Measurements from ENCODE around the gene DNM3.
A peak's percentile ranks its signal among the peaks of the same experiment; 100 is the strongest.

DNM3 gene

DNA sequence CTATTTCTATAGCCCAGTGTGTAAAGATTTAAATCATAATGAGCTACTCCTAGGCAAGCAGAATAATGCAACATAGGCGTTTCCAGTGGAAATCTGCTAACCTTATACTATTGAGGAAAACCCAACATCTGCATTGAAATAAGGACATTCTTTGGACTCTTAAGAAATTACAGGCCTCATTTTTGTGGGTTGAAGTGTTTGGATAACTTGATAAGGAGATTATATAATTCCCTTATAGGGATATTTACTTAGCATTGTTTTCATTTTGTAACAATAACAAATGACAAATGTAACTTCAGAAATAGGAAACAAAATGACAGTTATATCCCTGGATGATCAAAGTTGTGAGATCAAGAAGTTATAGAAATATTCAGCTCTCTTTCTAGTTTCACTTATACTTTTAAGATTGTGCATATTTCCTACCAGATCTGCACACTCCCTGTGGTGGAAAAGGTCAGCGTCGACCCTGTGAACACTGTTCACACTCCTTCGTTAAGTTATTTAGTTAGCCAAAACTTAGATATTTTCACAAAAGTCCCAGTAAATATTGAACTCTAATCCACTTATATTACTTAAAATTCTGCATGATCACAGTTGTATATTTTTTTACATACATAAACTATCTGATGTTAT is 294.8 kb downstream of the DNM3 start:
- CTCF ChIA-PET = interaction anchor here (0.7 kb wide), 1 partner anchor 12 kb away, joined by 3 read pairs; no protein-coding TSS in a partner anchor
- Histone ChIP-seq H3K27ac (ENCODE audit: extremely low read depth, low read depth, low read length) (no peak overlapping the region), H3K9me3 (ENCODE audit: control insufficient read depth, insufficient read depth, low read depth, low read length) (no peaks in the 10 kb centered on the region), H3K4me1 (ENCODE audit: control insufficient read depth, insufficient read depth, low read length) (peaks cover 6% of the 10 kb centered on the region; the same call in 1 of the 2 replicates), H3K4me3 (ENCODE audit: low read depth, low read length) (no peak overlapping the region), H3K36me3 (ENCODE audit: control insufficient read depth in 2 of 2, insufficient read depth in 1 of 2, low read length in 2 of 2) (no peaks in the 10 kb centered on the region)
- no peak for TF ChIP-seq ZNF585B (tag by site-specific recombination; IDR thresholded peaks at IDR 0.05)
- TF ChIP-seq, protein P1, sequence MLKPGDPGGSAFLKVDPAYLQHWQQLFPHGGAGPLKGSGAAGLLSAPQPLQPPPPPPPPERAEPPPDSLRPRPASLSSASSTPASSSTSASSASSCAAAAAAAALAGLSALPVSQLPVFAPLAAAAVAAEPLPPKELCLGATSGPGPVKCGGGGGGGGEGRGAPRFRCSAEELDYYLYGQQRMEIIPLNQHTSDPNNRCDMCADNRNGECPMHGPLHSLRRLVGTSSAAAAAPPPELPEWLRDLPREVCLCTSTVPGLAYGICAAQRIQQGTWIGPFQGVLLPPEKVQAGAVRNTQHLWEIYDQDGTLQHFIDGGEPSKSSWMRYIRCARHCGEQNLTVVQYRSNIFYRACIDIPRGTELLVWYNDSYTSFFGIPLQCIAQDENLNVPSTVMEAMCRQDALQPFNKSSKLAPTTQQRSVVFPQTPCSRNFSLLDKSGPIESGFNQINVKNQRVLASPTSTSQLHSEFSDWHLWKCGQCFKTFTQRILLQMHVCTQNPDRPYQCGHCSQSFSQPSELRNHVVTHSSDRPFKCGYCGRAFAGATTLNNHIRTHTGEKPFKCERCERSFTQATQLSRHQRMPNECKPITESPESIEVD (tag by site-specific recombination; IDR thresholded peaks at IDR 0.05) = peak; percentile 70
- POLR2A ChIA-PET = interaction anchor here (0.6 kb wide), 1 partner anchor 279 kb away, joined by 4 read pairs; no protein-coding TSS in a partner anchor

DNA sequence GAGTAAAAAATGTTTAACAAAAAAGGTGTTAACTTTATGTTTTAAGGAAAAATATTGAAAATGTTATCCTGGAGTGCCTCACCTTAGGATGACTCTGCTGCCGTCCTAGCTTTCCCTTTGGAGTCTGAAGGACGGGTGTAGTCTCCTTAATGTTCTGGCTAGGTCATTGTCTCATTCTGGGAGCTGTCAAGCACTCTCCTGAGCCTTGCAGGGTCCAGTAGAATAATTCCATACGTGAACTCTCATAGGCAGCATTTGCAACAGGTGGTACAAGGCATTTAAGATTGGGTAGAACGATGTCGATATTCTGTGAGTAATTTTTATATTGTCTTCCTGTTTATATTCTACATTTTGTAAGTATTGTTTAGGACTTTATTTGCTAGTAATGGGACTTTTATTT is 295.6 kb downstream of the DNM3 start:
- POLR2A ChIA-PET = interaction anchor here (0.6 kb wide), 1 partner anchor 278 kb away, joined by 4 read pairs; no protein-coding TSS in a partner anchor
- no peak for TF ChIP-seq ZNF335 (tag by site-specific recombination; conservative IDR thresholded peaks at IDR 0.05)
- peak; percentile 60 for TF ChIP-seq SCRT2 (tag by site-specific recombination; IDR thresholded peaks at IDR 0.05)
- TF ChIP-seq SCRT1 (tag by site-specific recombination; IDR thresholded peaks at IDR 0.05; ENCODE audit: borderline replicate concordance) = peak; percentile 35; the same call in 1 of the 2 replicates
- no peak overlapping the region for H3K27ac ChIP-seq (ENCODE audit: extremely low read depth, low read depth, low read length)
- no peaks in the 10 kb centered on the region for H3K36me3 ChIP-seq (ENCODE audit: control insufficient read depth in 2 of 2, insufficient read depth in 1 of 2, low read length in 2 of 2)
- no peaks in the 10 kb centered on the region for H3K9me3 ChIP-seq (ENCODE audit: control insufficient read depth, insufficient read depth, low read depth, low read length)
- CTCF ChIA-PET = no interaction called here
- H3K4me1 ChIP-seq (ENCODE audit: control insufficient read depth, insufficient read depth, low read length) = peaks cover 6% of the 10 kb centered on the region; the same call in 1 of the 2 replicates
- H3K4me3 ChIP-seq (ENCODE audit: low read depth, low read length) = no peak overlapping the region

DNA sequence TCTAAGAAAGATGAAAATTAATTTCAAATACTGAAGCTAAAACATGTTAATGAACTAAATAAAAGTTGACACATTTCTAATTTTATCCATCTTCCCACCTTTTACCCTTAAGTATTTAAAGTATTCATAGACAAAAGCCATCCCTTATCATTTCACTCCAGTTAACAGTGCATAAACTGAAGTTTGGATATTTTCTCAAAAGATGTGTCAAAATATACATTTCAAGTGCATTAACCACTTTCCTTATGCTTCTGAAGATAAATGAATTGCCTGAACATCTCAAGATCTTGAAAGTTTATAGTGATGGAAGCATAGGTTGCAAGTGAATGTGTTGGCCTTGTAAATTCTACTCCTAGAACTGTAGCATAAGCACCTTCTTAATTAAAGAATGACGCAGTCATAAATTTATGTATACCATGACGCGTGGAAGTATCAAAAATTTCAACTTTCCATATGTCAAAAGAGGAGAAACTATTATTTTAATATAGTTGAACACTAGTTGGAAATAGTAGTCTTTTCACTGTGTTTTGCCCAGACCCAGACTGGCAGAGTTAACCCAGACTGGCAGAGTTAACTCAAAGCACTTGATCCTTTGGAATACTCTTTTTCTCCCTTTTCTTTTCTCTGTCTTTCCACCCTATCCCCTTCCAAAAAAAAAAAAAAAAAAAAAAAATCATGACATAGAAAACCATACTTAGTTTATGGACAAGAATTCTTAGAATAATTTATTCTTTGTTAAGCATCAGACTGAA is 296.6 kb downstream of the DNM3 start:
- ChIA-PET POLR2A (no interaction called here), CTCF (no interaction called here)

DNA sequence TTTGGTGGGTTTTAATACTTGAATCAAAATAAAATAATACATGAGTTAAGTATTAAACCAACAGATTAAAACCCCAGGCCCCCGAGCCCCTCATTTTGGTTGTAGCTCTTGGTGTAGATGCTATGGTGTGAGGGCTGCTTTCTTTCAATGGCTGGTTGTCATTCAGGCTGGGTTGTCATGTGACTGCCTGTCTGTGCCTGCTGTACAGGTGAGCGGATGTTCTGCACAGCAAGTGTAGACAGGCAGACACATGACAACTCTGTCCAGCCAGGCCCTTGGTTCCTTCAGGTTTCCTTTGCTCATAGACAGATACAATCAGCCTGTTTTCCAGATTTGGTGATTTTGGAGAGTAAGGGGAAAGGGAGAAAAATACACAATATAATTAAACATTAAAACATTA is 297.3 kb downstream of the DNM3 start:
- Histone ChIP-seq H3K27ac (ENCODE audit: extremely low read depth, low read depth, low read length) (no peak overlapping the region), H3K4me3 (ENCODE audit: low read depth, low read length) (no peak overlapping the region), H3K36me3 (ENCODE audit: control insufficient read depth in 2 of 2, insufficient read depth in 1 of 2, low read length in 2 of 2) (no peaks in the 10 kb centered on the region), H3K4me1 (ENCODE audit: control insufficient read depth, insufficient read depth, low read length) (peaks cover 6% of the 10 kb centered on the region; the same call in 1 of the 2 replicates), H3K9me3 (ENCODE audit: control insufficient read depth, insufficient read depth, low read depth, low read length) (no peaks in the 10 kb centered on the region)
- POLR2A ChIA-PET = no interaction called here
- CTCF ChIA-PET = no interaction called here
- TF ChIP-seq KLF1 (tag by site-specific recombination; IDR thresholded peaks at IDR 0.05) (no peak), ZNF585B (tag by site-specific recombination; IDR thresholded peaks at IDR 0.05) (no peak), IKZF3 (tag by site-specific recombination; IDR thresholded peaks at IDR 0.05) (no peak), ZNF777 (tag by site-specific recombination; IDR thresholded peaks at IDR 0.05; ENCODE audit: borderline replicate concordance) (no peak), KLF9 (tag by site-specific recombination; IDR thresholded peaks at IDR 0.05; ENCODE audit: low read depth) (no peak), ZNF560 (tag by site-specific recombination; IDR thresholded peaks at IDR 0.05; ENCODE audit: borderline replicate concordance) (no peak), ZIC2 (tag by site-specific recombination; IDR thresholded peaks at IDR 0.05) (no peak), REPIN1 (tag by site-specific recombination; IDR thresholded peaks at IDR 0.05; ENCODE audit: low read depth) (no peak), ZNF214 (tag by site-specific recombination; IDR thresholded peaks at IDR 0.05; ENCODE audit: borderline replicate concordance) (no peak), SP7 (tag by site-specific recombination; IDR thresholded peaks at IDR 0.05) (no peak), KLF10 (tag by site-specific recombination; IDR thresholded peaks at IDR 0.05) (no peak), ZNF366 (tag by site-specific recombination; conservative IDR thresholded peaks at IDR 0.05) (no peak)

More for the DNA sequence above, 296.6 kb downstream of the DNM3 start:
- no peak for TF ChIP-seq ZNF621 (tag by site-specific recombination; IDR thresholded peaks at IDR 0.05)
- TF ChIP-seq ZNF660 (tag by site-specific recombination; IDR thresholded peaks at IDR 0.05) = no peak
- no peak for TF ChIP-seq ZNF174 (tag by site-specific recombination; IDR thresholded peaks at IDR 0.05)
- no peak for TF ChIP-seq ZNF426 (tag by site-specific recombination; IDR thresholded peaks at IDR 0.05)
- TF ChIP-seq MZF1 (tag by site-specific recombination; IDR thresholded peaks at IDR 0.05; ENCODE audit: borderline replicate concordance) = no peak
- TF ChIP-seq, protein P2, sequence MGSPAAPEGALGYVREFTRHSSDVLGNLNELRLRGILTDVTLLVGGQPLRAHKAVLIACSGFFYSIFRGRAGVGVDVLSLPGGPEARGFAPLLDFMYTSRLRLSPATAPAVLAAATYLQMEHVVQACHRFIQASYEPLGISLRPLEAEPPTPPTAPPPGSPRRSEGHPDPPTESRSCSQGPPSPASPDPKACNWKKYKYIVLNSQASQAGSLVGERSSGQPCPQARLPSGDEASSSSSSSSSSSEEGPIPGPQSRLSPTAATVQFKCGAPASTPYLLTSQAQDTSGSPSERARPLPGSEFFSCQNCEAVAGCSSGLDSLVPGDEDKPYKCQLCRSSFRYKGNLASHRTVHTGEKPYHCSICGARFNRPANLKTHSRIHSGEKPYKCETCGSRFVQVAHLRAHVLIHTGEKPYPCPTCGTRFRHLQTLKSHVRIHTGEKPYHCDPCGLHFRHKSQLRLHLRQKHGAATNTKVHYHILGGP (tag by site-specific recombination; IDR thresholded peaks at IDR 0.05) = no peak
- TF ChIP-seq ZNF140 (tag by site-specific recombination; IDR thresholded peaks at IDR 0.05) = no peak
- no peak for TF ChIP-seq ZNF561 (tag by site-specific recombination; IDR thresholded peaks at IDR 0.05; ENCODE audit: borderline replicate concordance)
- no peak for TF ChIP-seq ZNF76 (tag by site-specific recombination; IDR thresholded peaks at IDR 0.05; ENCODE audit: borderline replicate concordance, low read depth)
- TF ChIP-seq, protein P3, sequence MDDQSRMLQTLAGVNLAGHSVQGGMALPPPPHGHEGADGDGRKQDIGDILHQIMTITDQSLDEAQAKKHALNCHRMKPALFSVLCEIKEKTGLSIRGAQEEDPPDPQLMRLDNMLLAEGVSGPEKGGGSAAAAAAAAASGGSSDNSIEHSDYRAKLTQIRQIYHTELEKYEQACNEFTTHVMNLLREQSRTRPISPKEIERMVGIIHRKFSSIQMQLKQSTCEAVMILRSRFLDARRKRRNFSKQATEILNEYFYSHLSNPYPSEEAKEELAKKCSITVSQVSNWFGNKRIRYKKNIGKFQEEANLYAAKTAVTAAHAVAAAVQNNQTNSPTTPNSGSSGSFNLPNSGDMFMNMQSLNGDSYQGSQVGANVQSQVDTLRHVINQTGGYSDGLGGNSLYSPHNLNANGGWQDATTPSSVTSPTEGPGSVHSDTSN (CRISPR knock-in tag; IDR thresholded peaks at IDR 0.05) = no peak
- no peak for TF ChIP-seq ZNF114 (tag by site-specific recombination; IDR thresholded peaks at IDR 0.05)
- TF ChIP-seq ZNF266 (tag by site-specific recombination; IDR thresholded peaks at IDR 0.05; ENCODE audit: low read depth) = no peak
- no peak overlapping the region; the same call in 1 of the 2 replicates for H3K27ac ChIP-seq (ENCODE audit: extremely low read depth, low read depth, low read length)
- peaks cover 6% of the 10 kb centered on the region; the same call in 1 of the 2 replicates for H3K4me1 ChIP-seq (ENCODE audit: control insufficient read depth, insufficient read depth, low read length)
- H3K4me3 ChIP-seq (ENCODE audit: low read depth, low read length) = no peak overlapping the region
- no peaks in the 10 kb centered on the region for H3K36me3 ChIP-seq (ENCODE audit: control insufficient read depth in 2 of 2, insufficient read depth in 1 of 2, low read length in 2 of 2)
- no peaks in the 10 kb centered on the region for H3K9me3 ChIP-seq (ENCODE audit: control insufficient read depth, insufficient read depth, low read depth, low read length)
